Ureter (tissue), 1 donor: ENCODE measurements around the gene TRIP6. TPM values are rescaled to one million over a fixed set of nuclear protein-coding genes. Genes with fewer than 3 reads are reported as not detected.

Source experiments
- DNase-seq: peaks from one replicate; pipeline ENCODE4 v3.0.0-alpha.2; 2020; ENCODE audit warnings: low spot score
- total RNA-seq: library from RNA; stranded (reverse); gene quantifications from one replicate; pipeline ENCODE4 v1.2.4, GENCODE V29; 2023
- donor health status: DM: yes; HTN: yes; CAD: no.

Gene TRIP6, protein sequence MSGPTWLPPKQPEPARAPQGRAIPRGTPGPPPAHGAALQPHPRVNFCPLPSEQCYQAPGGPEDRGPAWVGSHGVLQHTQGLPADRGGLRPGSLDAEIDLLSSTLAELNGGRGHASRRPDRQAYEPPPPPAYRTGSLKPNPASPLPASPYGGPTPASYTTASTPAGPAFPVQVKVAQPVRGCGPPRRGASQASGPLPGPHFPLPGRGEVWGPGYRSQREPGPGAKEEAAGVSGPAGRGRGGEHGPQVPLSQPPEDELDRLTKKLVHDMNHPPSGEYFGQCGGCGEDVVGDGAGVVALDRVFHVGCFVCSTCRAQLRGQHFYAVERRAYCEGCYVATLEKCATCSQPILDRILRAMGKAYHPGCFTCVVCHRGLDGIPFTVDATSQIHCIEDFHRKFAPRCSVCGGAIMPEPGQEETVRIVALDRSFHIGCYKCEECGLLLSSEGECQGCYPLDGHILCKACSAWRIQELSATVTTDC
- 120 TPM for total RNA-seq

DNA sequence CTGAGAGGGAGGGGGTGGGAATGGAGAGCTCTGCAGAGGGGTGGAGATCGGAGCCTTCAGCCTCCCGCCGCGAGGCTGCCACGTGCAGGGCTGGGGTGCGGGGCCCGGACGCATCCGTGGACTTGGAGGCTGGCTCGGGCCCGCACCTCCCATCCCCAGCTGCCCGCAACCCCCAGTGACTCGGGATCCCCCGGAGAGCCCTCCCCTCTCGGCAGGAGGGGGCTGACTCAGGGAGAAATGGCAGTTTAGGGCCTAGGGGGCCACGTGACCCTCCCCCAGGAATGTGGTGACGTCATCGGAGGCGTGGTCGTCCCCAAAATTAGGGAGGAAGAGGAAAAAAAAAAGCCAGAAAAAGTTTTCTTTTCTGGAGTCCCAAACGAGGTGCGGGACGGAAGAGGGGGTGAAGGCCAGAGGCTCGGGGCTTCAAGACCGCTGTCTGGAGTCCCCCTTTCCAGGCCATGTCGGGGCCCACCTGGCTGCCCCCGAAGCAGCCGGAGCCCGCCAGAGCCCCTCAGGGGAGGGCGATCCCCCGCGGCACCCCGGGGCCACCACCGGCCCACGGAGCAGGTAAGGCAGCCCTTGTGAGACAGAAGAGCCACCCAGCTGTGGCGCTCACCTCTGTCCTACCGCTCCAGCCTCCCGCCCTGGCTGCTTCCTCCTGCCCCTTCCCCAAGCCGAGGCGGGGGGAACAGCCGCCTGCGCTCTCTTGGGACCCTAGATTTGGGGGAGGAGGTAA lies at the start of gene TRIP6:
Gene TRIP6 (plus strand): TSS at position 348 of the 736 bp plus-strand sequence. CDS start 111 bp downstream, at position 459.
- peak; percentile 97 for DNase-seq

DNA sequence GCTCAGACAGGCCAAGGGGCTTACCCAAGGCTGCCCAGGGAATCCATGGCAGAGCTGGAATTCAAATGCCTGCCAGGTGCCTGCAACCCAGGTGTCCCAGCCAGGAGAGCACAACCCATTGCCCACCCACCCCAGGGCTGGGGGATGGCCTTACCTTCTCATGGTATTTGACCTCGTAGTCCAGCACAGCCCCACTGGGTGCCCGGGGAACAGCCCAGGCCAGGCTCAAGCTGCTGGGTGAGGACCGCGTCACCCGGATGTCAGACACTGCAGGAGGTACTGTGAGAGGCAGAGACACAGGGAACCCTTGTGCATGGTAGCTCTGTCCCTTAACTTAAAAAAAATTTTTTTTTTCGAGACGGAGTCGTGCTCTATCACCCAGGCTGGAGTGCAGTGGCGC lies 48.8 kb upstream of the TRIP6 start:
- DNase-seq = no peak

DNA sequence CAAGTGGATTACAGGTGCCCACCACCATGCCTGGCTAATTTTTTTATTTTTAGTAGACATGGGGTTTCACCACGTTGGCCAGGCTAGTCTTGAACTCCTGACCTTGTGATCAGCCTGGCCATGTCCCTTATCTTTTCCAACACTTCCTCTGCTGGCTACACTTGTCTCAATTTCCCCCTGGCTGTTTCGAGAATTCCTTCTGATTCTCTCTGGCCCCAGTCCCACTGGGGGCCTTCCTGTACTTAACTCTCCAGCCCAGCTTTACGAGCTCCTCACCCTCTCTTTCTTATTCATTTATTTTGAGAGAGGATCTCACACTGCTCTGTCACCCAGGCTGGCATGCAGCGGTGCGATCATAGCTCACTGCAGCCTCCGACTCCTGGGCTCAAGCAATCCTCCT lies 48.4 kb upstream of the TRIP6 start:
- DNase-seq = no peak

DNA sequence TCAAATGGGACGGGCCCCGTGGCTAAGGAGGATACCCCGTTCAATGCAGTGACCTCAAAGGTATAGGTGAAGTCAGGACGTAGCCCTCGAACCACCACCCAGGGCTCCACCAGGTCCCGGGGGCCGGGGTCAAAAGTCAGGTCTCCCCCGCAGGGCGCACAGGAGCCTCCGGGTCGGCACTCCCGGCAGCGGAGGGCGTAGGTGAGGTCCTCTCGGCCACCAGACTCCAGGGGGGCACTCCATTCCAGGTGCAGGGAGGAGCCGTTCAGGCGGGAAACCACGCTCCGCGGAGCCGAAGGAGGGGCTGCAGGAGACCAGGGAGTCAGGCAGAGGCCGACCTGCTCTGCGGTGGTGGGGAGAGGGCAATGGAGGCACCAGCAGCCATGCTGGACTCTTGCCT lies 47.6 kb upstream of the TRIP6 start:
- DNase-seq = no peak

DNA sequence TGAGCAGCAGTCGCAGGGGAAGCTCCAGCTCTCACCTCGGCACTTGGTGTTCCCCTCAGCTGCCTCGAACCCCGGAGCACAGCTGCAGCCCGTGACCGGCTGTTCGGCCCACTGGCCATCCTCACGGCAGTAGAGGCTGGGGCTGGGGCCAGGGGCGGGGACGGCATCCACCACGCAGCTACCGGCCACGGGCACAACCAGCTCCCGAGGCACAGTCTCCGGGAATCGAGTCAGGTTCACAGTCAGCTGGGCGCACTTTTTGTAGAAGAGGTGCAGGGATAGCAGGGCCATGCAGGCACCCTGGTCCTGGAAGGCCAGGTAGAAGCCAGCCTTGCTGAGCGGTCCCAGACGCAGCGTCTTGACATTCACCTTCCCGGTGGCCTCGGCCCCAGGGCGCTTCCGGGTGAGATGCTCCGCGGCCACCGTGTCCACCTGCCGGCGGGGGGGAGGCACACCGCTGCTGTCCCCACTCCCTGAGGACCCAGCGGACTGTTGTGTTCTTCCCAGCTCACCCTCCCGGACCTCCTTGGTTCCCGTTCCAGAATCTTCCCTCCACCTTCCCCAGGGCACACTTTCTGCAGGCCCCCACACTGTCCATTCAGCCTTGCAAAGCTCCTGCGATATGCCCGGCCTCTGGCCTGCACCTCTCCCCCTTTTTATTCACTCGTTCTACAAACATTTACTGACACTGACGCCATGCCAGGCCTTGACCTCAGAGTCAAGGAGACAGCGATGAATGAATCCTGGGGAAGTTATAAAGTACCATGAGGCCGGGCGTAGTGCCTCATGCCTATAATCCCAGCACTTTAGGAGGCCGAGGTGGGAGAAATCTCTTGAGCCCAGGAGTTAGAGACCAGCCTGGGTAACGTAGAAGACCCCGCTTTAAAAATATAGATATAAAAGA lies 44.7 kb upstream of the TRIP6 start:
- DNase-seq = no peak

DNA sequence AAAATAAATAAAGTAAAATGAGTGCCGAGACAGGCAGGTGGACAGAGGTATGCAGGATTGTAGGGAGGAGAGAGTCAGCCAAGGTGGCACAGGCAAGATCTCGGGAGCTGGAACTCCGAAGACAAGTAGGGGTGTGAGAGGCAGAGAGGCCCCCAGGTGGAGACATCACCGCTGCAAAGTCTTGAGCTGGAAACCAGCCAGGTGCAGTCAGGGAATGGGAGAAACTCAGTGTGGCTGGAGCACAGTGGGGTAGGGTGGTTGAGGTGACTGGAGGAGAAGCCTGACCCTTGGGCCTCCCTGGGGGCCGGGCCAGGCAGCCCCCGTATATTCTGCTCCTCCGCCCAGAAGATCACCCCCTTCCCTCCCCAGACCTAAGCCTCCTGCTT lies 44.1 kb upstream of the TRIP6 start:
- DNase-seq = no peak

DNA sequence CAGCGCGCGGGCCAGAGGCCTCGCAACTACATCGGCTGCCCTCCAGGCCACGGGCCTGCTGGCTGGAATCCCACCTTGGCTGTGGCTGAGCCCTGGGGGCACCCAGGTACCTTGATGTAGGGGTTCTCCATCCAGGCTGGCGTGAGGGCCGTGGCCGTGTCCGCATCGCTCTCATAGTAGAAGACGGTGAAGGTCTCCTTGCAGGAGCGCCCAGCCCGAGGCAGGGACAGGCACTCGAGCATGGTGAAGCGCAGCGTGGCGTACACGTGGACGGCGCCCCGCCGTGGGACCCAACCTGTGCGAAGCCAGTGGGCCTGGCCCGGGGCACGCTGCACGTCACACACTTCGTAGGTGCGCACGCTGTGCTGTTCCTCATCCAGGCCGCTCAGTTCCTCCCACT lies 43.7 kb upstream of the TRIP6 start:
- no peak for DNase-seq

DNA sequence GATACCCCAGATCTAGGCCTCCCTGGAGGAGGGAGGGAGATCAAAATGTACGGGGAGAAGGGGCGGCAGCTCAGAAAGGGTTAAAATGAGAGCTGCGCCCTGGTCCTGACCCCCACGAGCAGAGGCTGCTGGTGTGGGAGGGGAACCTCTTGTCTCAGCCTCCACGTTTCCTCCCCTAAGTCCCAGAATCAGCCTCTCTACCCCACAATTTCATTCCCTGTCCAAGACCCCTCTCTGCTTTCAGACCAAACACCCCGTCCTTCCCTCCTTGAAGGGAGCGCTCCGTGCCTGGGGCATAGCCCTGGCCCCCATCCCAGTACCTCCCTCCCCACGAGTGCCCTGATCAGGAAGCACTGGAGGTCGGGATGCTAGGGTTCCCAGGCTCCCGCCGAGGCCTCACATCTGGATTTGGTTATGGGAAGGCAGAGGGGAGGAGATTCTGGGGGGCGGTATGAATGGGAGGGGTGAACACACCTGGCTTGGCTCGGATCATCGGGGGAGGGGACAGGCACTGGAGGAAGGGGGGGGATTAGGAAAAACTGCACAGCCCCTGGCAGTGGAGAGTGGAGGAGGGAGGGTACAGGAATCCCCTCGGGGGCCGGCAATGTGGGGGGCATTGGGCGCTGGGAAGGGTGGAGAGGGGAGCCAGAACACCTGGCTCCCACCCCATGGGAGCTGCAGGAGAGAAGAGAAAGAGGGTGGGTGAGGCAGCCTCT lies 42.5 kb upstream of the TRIP6 start:
- no peak for DNase-seq

DNA sequence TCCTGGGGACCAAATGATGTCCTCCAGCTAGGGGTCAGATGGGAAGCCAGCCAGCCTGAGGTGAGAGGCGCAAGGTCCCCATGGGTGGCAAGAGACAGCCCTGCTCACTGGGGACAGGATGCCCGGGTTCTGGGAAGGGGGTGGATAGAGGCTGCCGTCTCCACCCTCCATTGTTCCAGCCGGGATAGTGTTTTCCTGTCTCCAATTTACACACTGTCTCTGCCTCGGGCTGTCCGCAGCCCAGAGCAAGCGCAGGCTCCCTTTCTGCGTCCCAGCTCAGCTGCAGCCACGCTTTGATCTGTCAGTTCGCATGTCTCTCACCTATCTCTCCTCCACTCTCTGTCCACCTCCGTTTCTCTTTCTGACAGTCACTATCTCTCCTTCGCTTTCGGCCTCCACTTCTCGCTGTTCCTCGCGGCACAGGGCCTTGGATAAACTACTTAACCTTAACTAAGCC lies 41.9 kb upstream of the TRIP6 start:
- DNase-seq = no peak

DNA sequence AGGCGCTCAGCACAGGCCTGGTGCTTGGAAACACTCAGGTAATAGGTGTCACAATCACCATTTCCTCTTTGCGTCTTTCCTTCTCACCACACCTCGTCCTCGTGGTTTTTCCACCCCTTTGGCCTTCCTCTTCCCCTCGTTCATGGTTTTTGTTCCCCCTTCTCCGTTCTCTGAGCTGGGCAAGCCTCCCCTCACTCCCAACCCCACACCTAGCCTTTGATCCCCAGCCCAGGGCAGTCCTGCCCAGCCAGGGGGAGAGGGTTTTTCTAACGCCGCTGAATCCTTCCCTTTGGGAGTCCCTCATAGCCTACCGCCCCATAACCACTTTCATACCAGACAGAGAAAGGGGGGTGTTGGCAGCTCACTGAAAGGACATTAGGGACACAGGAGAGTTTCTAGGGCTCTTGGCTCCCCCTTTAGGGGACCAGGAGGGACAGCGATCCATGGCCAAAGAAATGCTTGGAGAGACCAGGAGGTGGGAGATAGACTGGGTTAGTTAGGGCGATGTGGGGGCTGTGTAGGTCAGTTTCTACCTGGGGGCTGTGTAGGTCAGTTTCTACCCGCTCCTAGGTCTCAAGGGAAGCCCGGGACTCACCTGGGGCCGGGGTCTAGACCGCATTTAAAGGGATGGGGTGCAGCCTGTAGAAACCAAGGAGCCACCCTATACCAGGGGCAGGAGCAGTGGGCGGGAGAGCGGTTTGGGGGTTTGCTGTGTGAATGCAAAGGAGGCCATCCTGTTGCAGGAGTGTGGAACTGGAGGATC lies 41.3 kb upstream of the TRIP6 start:
- DNase-seq = no peak

DNA sequence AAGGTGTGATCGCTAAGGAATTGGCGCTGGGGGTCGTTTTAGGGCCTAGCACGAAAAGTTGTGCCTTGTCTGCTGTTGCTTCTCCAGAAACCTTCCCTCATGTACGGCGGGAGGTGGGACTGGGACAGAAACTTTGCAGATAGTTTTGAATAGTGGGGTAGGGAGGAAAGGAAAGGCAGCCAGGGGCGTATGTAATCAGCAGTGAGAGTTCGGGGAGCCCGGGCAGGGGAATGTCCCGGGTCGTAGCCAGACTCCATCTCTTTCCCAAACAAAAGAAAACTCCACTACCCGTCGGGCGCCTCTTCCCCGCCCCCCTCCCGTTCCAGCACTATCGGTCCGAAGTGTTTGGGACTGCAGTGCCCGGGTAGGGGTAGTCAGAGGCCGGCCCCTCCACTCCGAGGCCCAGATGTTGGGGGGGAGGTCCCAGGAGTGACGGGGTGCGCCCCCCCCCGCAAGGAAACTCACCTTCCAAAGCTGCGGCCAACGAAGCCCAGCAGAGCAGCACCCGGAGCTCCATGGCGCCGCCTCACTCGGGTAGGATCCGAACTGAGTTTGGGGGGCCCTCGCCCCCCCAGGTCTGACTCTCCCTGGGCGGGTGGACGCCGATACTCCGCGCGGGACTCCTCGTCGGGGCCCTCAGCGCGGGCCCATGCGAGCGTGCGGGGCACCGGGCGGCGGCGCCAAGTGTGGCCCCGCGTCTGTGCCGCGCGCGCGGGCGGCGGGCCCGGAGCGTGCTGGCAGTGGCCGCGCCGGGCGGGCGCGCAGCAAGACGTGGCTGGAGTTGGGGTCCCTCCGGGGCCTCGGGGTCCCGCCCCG lies 40.5 kb upstream of the TRIP6 start:
- no peak for DNase-seq

DNA sequence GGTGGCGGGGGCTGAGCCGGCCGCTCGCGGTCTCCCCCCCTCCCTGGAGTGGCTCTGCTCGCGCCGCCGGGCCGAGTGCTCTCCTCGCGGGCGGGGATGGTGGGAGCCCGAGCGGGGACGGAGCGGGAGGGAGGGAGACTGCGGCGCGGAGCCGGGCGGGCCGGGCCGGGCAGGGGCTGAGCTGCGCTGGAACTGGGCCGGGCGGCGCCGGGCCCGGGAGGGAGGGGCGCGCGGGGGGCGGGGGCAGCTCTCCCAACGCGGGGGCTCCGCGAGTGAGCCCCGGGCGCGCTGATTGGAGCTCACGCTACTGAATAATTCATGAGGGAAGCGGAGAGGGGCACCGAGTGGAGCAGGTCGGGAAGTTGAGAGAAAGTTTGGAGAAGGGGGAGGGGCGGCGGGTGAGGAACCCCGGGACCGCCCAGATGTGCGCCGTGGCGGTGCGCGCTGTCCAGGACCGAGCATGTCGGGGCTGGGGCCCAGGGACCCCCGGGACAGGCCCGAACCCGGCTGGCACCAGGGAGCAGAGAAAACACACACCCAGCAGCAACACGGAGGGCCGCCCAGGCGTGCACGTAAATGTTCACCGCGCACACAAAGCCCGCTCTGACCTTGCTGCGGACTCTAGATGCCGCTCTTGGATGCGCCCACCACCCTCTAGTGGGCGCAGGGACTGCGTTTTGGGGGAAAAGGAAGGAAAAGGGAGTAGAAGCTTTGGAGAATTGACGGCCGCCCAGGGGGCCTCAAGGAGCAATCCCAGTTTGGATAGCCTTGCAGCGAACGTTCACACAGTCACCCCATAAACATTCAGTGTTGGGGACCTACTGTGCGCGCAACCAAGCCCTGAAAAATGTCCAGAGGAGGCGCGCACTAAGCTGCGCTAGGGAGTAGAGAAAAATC lies 39.6 kb upstream of the TRIP6 start, which contains the start of gene EPHB4:
Gene EPHB4 (minus strand): TSS at position 194 of the 897 bp plus-strand sequence. CDS start 493 bp downstream, outside the sequence.
- peak; percentile 84 for DNase-seq

DNA sequence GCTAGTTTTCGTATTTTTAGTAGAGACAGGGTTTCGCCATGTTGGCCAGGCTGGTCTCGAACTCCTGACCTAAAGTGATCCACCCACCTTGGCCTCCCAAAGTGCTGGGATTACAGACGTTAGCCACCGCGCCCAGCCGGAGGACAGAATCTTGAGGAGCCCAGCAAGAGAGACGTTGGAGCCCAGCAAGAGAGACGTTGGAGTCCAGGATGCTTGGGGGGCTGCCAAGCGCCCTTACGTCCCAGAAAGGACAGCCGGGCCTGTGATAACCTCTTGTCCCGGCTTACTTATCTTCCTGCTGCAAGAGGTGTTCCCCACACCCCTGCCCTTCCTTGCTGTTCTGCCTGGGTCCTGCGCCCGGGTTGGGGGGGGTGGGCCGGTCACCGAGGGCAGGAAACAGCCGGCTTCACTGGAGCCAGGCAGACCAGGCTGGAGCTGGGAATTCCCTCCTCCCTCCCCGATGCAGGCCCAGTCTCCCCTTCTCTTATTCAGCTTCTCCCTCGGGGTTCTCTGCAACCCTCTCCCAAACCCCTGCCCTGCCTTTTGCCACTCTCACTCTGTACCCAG lies 38.0 kb upstream of the TRIP6 start:
- no peak for DNase-seq

DNA sequence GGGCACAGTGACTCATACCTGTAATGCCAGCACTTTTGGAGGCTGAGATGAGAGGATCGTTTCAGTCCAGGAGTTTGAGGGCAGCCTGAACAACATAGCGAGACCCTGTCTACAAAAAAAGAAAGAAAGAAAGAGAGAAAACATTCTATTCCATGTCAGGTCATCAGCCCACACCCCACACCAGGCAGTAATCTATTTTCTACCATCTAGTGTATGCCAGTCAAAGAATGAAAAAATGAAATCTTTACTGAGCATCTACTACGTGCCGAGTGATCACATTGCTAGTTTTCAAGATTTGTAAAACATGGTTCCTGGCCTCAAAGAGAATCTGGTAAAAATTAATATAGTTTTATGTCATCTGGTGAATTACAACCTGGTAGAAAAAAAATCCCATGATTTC lies 36.8 kb upstream of the TRIP6 start:
- no peak for DNase-seq

DNA sequence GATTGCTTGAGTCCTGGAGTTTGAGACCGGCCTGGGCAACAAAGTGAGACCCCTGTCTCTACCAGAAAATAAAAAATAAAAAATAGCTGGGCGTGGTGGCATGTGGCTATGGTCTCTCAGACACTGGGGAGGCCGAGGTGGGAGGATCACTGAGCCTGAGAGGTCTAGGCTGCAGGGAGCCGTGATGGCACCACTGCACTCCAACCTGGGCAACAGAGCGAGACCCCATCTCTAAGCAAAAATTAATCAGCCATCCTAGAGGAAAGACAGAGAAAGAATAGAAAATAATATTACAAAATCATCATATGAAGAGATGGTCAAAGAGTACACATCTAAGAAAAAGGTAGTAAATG lies 34.9 kb upstream of the TRIP6 start:
- DNase-seq = no peak

DNA sequence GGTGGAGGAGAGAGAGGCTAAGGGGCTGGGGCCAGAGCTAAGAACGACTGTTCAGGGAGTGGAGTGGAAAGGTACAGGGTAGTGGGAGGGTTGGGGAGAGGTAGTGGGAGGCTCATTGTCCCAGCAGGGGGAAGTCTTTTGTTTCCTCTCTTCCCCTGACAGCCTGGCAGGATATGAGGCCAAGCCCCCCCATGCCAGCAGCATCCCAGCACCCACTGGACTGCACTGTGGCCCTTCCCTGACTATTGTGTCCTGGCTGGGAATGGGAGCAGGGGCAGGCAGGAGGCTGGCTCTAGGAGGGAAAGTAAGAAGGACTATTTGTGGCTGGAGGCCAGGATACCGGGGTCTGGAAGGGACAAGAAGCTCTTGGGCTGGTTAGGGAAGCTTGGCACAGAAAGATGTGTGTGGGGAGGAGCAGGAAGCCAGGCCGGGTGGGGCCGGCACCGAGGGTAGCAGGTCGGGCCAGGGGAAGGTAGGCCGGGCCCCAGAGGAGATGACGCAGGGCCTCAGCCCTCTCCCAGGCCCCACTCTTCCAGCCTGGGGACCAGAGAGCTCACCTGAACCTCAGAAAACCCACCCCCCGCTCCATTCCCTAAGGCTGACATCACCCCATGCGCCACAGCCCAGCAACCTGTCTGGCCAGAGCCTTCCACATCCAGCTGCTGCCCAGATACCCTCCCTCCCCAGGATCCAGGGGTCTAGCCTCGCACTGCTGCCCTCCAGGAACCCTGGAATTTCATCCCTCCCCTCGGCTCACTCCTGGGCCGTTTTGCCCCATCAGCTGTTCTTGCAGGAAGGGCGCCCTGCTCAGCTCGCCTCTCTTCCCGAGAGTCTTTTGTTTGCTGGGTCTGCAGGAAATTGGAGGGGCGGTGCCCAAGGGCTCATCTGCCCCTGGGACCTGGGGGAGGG lies 31.0 kb upstream of the TRIP6 start:
- DNase-seq = no peak

DNA sequence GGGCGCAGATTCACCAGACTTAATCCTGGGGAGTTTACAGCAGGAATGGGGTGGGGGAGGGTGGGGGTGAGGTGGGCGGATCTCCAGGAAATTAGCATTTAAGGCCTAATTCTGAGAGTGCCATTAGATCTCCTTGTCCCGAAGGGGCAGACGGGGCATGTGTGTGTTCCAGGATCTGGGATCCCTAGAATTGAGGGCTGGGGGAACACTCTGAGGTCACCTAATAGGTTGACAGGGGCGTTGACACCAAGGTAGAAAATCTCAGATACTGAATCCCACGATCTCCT lies 30.4 kb upstream of the TRIP6 start:
- DNase-seq = no peak
